Activated T-cell treated with anti-CD3 and anti-CD28 coated beads, Interleukin-2, amount 50 U/mL, for 72 hours (primary cell): ENCODE results near the gene MTMR6. TPM values are rescaled to one million over a fixed set of nuclear protein-coding genes. Genes with fewer than 3 reads are reported as not detected.
"Not testable (repeated sequence)": the region's sequence is repeated elsewhere in the genome, so short reads cannot be mapped to it uniquely, and the experiment has no call there.

ENCODE experiments used
- ATAC-seq, 2 donors: fragments of 150-1000 bp; cut with Tn5 transposase; replicated peaks in 1 of 2; 2 replicates each; pipeline ENCODE4 v1.10.0; 2021; ENCODE audit warnings: moderate library complexity in 2 of 2, mild to moderate bottlenecking in 1 of 2
- DNase-seq, 2 donors: peaks; one replicate each; pipeline ENCODE4 v3.0.0; 2021 to 2022; ENCODE audit warnings: mixed read lengths in 1 of 2
- H3K27ac Mint-ChIP-seq: one replicate; pipeline ENCODE4 v1.8.0; 2022; ENCODE audit warnings: mild to moderate bottlenecking, moderate library complexity, mixed read lengths
- H3K27me3 Mint-ChIP-seq: one replicate; pipeline ENCODE4 v1.8.0; 2022; ENCODE audit warnings: low read depth, mixed read lengths
- H3K36me3 Mint-ChIP-seq, 2 donors: one replicate each; pipeline ENCODE4 v1.8.0; 2022; ENCODE audit warnings: mixed read lengths in 2 of 2, mild to moderate bottlenecking in 1 of 2; ENCODE audit not compliant: insufficient read depth in 2 of 2
- H3K4me1 Mint-ChIP-seq: one replicate; pipeline ENCODE4 v1.8.0; 2022; ENCODE audit warnings: low read depth, mixed read lengths
- H3K4me3 Mint-ChIP-seq, 2 donors: one replicate each; pipeline ENCODE4 v1.8.0; 2022; ENCODE audit warnings: mild to moderate bottlenecking in 2 of 2, mixed read lengths in 2 of 2, moderate library complexity in 2 of 2
- H3K9me3 Mint-ChIP-seq, 2 donors: one replicate each; pipeline ENCODE4 v1.8.0; 2022; ENCODE audit warnings: mixed read lengths in 2 of 2
- total RNA-seq, 2 donors: library from RNA; stranded (reverse); gene quantifications; one replicate each; pipeline ENCODE4 v1.2.3, GENCODE V29; 2022

Gene MTMR6
- total RNA-seq, result 10 to 100 TPM; 14.4 to 15.6 TPM

DNA sequence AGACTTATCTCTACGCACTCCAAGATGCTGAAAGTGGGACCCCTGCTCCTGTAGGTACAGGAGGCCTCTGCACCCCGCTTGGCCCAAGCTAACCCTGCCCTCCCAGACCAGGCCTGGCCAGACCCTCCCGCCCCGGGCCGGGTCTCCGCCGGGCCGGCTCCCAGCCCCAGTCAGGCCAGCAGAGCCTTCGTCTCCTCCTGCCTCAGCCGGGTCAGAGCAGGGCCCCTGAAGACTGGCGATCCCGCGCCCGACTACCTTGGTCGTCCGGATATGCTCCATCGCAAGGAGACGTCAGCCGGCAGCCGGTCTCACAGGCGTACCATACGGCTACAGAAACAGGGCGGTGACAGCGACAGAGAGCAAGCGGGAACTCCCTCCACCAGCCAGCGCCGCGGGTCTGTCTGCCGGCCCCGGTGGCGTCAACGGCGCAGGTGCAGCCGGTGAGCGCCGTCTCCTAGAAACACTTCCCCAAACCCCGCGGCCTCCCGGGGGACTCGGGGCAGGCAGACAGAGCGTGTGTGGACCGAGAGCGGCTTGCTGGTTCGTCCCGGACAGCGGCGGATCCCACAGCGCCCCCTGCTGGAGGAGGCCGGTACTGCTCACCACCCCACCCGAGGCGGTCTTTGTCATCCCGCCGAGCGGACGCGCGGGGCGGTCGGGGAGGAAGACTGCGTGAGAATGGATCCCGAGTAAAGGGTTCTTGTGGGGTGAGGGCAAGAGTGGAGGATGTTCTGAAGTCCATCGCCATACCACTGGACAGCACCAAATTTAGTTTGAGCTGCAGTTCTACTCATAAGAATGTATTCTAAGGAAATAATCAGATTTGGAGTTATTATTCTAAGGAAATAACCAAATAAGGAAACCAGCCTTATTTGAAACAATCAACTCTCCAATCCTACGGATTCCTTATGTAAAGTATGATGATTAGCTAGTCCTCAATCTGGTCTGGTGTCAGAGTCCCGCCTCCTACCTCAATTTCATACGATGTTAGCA, at the start of gene MTMR6:
MTMR6 (minus strand) TSS at position 520 of the 993 bp plus-strand sequence; CDS start at position 279, 241 bp downstream.
- H3K4me3 Mint-ChIP-seq, result peak within 1 kb of the TSS; percentile 98 to 99
- DNase-seq (peak; percentile 93 to 97), ATAC-seq (peak; percentile 96 to 97)
- H3K4me1 Mint-ChIP-seq, result peaks cover 42% of the 10 kb centered on the region
- H3K27me3 Mint-ChIP-seq, result peaks cover 20% of the 10 kb centered on the region
- H3K36me3 Mint-ChIP-seq, result peaks cover 3 to 4% of the 10 kb centered on the region in 2 donors
- H3K27ac Mint-ChIP-seq, result peak within 1 kb of the TSS; percentile 98
- H3K9me3 Mint-ChIP-seq, result no peaks in the 10 kb centered on the region

DNA sequence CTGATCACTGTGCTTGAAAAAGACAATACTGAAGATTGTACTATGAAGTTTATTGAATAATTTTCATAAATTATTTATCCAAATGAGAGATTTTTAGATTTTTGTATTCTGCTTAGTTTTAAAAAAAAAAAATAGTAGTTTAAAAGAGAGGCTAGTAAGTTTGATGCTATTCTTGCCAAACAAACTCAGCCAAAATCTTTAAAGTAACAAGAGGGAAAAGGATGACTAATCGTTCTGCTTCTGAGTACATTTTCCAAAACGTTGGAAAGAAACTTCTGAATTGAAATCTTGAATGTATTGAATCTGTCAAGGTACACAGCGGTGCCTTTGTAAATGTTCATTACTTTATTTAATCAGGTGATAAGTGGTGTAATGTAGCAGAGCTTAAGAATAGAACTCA, 48.6 kb upstream of the MTMR6 start:
- no peaks in the 10 kb centered on the region for H3K27me3 Mint-ChIP-seq
- H3K9me3 Mint-ChIP-seq, result no peaks in the 10 kb centered on the region
- no peak for ATAC-seq
- peaks cover 3 to 18% of the 10 kb centered on the region in 2 donors for H3K36me3 Mint-ChIP-seq
- H3K4me1 Mint-ChIP-seq, result peaks cover 4% of the 10 kb centered on the region
- no peak overlapping the region for H3K4me3 Mint-ChIP-seq
- H3K27ac Mint-ChIP-seq, result no peak overlapping the region
- no peak for DNase-seq

DNA sequence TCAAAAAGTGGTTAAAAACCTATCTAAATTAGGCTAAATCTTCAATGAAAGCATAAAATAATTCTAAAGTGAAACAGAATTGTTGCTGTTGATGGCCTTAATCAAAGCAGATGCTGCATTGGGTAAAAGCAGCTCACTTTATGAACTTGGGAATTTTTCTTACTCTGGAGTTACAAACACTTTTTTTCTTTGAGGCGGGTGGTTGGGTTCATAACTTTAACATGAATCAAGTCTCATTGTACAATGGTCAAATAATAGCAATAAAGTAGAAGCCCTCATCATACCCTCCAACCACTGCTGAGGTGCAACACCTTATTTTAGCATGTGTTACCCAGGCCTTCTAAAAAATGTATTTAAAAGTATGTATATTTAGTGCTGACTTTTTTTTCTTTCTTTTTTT, 43.3 kb upstream of the MTMR6 start:
- Mint-ChIP-seq H3K4me3 (no peak overlapping the region), H3K9me3 (no peaks in the 10 kb centered on the region), H3K27me3 (no peaks in the 10 kb centered on the region), H3K27ac (no peak overlapping the region), H3K4me1 (peaks cover 4% of the 10 kb centered on the region), H3K36me3 (peaks cover 3 to 26% of the 10 kb centered on the region in 2 donors)
- DNase-seq, result no peak
- ATAC-seq, result no peak

DNA sequence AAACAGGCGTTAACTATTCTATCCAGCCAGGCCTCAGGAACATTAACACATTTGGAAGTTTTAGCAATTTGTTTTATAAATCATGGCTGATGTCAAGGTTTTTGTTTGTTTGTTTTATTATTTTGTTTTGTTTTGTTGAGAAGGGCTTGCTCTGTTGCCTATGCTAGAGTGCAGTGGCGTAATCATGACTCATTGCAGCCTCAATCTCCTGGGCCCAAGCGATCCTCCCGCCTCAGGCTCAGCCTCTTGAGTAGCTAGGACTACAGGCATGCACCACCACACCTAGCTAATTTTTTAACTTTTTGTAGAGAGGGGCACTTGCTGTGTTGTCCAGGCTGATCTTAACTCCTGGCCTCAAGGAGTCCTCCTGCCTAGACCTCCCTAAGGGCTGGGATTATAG, 42.4 kb upstream of the MTMR6 start:
- DNase-seq, result no peak
- Mint-ChIP-seq H3K4me1 (peaks cover 4% of the 10 kb centered on the region), H3K27ac (no peak overlapping the region), H3K4me3 (no peak overlapping the region), H3K36me3 (peaks cover 3 to 29% of the 10 kb centered on the region in 2 donors), H3K9me3 (no peaks in the 10 kb centered on the region), H3K27me3 (no peaks in the 10 kb centered on the region)
- no peak for ATAC-seq

DNA sequence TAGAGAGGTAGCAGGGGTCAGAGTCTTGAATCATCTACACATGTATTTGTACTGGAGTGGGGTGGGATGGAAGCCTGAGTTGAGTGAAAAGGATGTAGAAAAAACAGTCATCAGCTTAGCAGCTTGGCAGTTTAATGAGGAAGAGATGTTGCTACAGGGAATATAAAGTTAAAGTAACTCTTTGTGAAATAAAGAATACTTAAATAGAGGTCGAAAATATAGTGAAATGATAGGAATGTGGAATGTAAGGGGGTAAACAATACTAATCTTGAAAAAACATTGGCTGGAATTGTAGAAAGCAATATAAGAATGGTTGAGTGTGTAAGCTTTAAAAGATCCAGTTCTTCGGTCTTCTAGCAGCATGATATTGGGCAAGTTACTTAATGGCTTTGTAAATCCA, 36.8 kb upstream of the MTMR6 start:
- Mint-ChIP-seq H3K27me3 (no peaks in the 10 kb centered on the region), H3K4me1 (no peaks in the 10 kb centered on the region), H3K36me3 (peaks cover 0 to 21% of the 10 kb centered on the region in 2 donors), H3K9me3 (no peaks in the 10 kb centered on the region), H3K4me3 (no peak overlapping the region), H3K27ac (peak overlapping the region; percentile 17)
- ATAC-seq, result no peak
- no peak for DNase-seq

DNA sequence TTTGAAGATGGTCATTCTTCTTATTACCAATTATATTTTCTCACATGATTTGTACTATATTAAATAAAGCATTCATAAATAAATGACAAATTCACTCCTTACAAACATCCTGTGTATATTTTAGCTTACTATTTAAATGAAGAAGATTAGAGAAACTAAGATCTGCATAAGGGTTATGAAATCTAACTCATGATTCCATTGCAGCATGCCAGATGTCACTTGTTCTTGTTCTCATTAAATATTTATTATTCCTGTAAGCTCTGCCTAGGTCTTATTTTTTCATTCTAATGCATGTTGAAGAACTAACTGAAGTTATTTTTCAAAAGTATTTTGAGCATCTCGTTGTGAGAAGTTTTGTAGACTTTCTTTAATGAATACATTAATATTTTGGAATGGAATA, 32.5 kb upstream of the MTMR6 start:
- Mint-ChIP-seq H3K36me3 (peaks cover 4 to 23% of the 10 kb centered on the region in 2 donors), H3K27me3 (no peaks in the 10 kb centered on the region), H3K4me1 (peaks cover 6% of the 10 kb centered on the region), H3K4me3 (no peak overlapping the region), H3K9me3 (no peaks in the 10 kb centered on the region), H3K27ac (no peak overlapping the region)
- ATAC-seq, result no peak
- no peak for DNase-seq

DNA sequence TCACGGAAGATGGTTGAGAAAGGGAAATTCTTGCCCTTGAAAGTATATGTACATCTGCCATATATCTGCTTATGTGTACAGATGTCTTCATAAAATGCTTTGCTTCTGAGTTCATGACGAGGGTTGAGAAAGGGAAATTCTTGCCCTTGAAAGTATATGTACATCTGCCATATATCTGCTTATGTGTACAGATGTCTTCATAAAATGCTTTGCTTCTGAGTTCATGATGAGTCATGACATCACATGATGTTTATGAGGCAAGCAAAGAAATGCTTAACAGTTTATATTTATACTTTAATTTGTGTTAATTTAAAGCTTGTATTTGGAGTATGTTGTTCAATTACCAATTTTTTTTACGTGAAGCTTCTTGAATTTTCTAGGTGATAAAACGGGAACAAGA, 31.7 kb upstream of the MTMR6 start:
- DNase-seq, H3K27me3 Mint-ChIP-seq, ATAC-seq, H3K9me3 Mint-ChIP-seq, H3K4me1 Mint-ChIP-seq, H3K4me3 Mint-ChIP-seq: not testable (repeated sequence)
- Mint-ChIP-seq H3K27ac (peak overlapping the region; percentile 73), H3K36me3 (peaks cover 4 to 20% of the 10 kb centered on the region in 2 donors)

DNA sequence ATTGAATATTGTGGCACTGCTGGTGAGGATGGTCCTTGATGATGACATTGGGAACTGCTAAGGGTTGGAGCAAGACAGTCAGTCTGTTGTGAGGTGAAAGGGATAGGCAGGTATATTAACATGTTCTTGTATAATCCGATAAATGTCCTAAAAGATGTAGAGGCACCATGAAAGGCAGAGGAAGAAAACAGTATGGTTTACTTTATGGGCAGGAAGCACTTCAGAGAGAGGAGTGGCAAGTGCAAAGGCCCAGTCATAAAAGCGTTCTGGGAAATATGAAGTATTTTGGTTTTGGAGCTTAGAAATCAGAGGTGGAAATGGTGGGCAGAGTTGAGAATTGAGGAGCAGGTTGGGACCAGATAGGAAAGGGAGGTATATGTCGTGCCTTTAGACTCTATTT, 23.6 kb upstream of the MTMR6 start:
- H3K36me3 Mint-ChIP-seq, result peaks cover 12 to 28% of the 10 kb centered on the region in 2 donors
- no peak overlapping the region for H3K4me3 Mint-ChIP-seq
- peaks cover 11% of the 10 kb centered on the region for H3K4me1 Mint-ChIP-seq
- H3K27ac Mint-ChIP-seq, result peak overlapping the region; percentile 22
- H3K27me3 Mint-ChIP-seq, result no peaks in the 10 kb centered on the region
- ATAC-seq, result no peak
- H3K9me3 Mint-ChIP-seq, result no peaks in the 10 kb centered on the region
- no peak for DNase-seq

DNA sequence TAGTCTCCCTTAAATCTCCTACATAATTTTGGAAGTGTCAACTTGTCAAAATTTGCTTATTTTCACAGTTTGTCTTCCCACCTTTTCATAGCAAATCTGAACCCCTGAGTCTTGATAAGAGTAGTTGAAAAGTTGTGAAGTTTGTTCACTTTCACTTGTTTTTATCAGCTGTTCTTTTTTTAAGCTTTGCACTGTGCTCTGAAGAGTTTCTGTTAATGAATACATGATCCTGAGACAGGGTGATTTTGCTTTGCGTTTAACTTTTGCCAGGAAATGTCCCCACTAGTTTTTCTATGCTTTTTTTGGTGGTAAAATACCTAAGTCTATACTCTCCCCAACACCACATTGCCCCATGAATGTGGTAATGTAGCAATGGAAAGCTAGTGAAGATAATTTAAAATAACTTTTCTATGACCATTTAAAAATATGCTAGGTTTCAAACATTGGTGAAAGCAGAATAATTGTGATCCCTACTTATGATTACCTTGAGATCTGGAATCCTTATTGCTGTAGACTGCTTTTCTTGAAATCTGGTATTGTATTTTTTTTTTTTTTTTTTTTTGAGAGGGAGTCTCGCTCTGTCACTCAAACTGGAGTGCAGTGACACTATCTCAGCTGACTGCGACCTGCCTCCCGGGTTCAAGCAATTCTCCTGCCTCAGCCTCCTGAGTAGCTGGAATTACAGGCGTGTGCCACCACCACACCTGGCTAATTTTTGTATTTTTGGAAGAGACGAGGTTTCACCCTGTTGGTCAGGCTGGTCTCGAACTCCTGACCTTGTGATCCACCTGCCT, 19.6 kb upstream of the MTMR6 start:
- peaks cover 17 to 45% of the 10 kb centered on the region in 2 donors for H3K36me3 Mint-ChIP-seq
- no peak for DNase-seq
- ATAC-seq, result no peak
- H3K4me3 Mint-ChIP-seq, result no peak overlapping the region
- H3K27ac Mint-ChIP-seq, result peak overlapping the region; percentile 60
- H3K9me3 Mint-ChIP-seq, result no peaks in the 10 kb centered on the region
- H3K4me1 Mint-ChIP-seq, result peaks cover 44% of the 10 kb centered on the region
- H3K27me3 Mint-ChIP-seq, result no peaks in the 10 kb centered on the region

DNA sequence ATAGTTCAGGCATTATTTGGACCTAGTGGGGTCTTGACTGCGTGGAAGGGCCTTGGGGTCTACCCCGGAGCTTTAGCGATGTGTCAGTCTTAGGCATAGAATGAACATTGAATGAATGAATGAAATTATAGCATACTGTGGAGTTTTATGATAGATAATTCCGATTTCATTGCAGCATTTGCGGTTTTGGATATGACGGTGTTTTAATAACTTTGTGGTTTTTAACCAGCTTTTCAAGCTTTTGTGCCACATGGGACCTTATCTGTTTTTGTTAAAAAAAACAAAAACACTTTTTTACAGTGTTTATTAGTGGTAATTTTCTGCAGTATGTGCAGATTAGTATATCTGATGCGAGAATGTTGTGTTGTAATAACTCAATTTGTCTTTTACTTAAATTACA, 14.8 kb upstream of the MTMR6 start:
- DNase-seq (no peak), ATAC-seq (no peak)
- H3K4me1 Mint-ChIP-seq, result peaks cover 43% of the 10 kb centered on the region
- H3K27ac Mint-ChIP-seq, result peak overlapping the region; percentile 93
- peak overlapping the region; percentile 92 to 98 for H3K4me3 Mint-ChIP-seq
- peaks cover 7 to 20% of the 10 kb centered on the region in 2 donors for H3K36me3 Mint-ChIP-seq
- H3K9me3 Mint-ChIP-seq, result no peaks in the 10 kb centered on the region
- no peaks in the 10 kb centered on the region for H3K27me3 Mint-ChIP-seq

DNA sequence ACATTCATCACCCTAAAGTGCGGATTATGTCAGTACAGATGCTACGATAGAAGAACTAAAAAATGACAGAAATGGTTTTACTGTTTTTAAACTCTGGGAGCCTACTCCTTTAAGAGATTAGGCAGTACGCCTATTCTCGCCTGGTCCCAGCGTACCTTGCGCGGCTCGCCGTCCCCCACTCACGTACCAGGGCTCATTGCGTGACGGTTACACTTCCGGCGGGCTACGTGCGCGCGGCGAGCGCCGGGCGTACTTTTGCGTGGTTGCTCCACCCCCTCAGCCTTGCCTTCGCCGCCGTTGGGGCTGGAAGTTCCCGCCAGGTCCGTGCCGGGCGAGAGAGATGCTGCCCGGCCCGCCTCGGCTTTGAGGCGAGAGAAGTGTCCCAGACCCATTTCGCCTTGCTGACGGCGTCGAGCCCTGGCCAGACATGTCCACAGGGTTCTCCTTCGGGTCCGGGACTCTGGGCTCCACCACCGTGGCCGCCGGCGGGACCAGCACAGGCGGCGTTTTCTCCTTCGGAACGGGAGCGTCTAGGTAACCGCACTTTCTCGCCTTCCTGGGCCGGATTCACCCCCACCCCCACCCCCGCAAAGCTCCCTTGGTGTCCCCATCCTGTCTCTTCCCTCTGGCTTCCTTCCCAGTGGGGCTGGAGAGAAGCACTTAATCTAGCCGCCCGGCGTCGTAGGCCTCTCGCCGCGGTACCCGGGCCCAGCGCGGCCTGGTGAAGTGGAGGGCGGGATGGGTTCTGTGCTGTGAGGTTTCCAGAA, 14.2 kb upstream of the MTMR6 start, which contains the start of gene NUP58:
NUP58 (plus strand) TSS at position 279 of the 767 bp plus-strand sequence; CDS start at position 428, 149 bp downstream.
- peaks cover 4% of the 10 kb centered on the region for H3K27me3 Mint-ChIP-seq
- peak within 1 kb of the TSS; percentile 92 to 98 for H3K4me3 Mint-ChIP-seq
- H3K4me1 Mint-ChIP-seq, result peaks cover 43% of the 10 kb centered on the region
- H3K9me3 Mint-ChIP-seq, result no peaks in the 10 kb centered on the region
- ATAC-seq (peak; percentile 100), DNase-seq (peak; percentile 94)
- H3K36me3 Mint-ChIP-seq, result peaks cover 7 to 20% of the 10 kb centered on the region in 2 donors
- peak within 1 kb of the TSS; percentile 95 for H3K27ac Mint-ChIP-seq

DNA sequence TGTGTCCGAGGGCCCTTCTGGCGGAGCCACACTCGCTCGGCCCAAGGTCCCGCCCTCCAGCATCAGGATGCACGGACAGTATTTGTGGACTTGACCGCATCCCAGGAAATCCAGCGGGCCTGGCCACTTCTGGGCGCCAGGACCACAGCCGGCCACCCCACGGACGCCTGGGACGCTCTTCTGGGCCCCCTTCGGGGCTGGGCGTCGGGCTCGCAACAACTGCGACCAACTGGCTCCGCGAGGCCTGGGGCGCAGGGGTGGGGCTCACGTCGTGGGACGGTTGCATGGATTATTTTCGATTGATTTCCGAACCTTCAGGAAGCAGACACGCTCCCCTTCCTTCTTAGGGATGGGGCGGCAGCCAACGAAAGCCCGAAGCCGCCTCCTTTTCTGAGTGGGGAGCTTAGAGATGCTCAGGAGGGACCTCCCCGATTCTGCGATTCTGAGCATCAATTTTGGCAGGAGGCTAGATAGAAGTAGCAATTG, 13.6 kb upstream of the MTMR6 start:
- peaks cover 7 to 20% of the 10 kb centered on the region in 2 donors for H3K36me3 Mint-ChIP-seq
- peak overlapping the region; percentile 95 for H3K27ac Mint-ChIP-seq
- H3K9me3 Mint-ChIP-seq, result no peaks in the 10 kb centered on the region
- peaks cover 5% of the 10 kb centered on the region for H3K27me3 Mint-ChIP-seq
- peaks cover 37% of the 10 kb centered on the region for H3K4me1 Mint-ChIP-seq
- peak overlapping the region; percentile 92 to 98 for H3K4me3 Mint-ChIP-seq
- ATAC-seq (peak; percentile 38 to 43), DNase-seq (peak; percentile 33 to 50)
